DND-41 (cell line): ENCODE results near the gene CARD16.
"Not testable (repeated sequence)": the region's sequence is repeated elsewhere in the genome, so short reads cannot be mapped to it uniquely, and the experiment has no call there.

Experiments
- ATAC-seq: fragments of 200-7000 bp; cut with Tn5 transposase; 3 replicates; pipeline ENCODE4 v1.9.1; 2021; ENCODE audit warnings: low read depth; ENCODE audit not compliant: insufficient read depth
- DNase-seq: peaks from one replicate; pipeline ENCODE4 v3.0.0-alpha.2; 2020
- H2AFZ ChIP-seq: 2 replicates; pipeline ENCODE4 v1.6.0; 2012; ENCODE audit warnings: low read depth, low read length
- H3K27ac ChIP-seq: 2 replicates; pipeline ENCODE4 v1.5.1; 2012; ENCODE audit warnings: low read length, inconsistent platforms
- H3K27me3 ChIP-seq: fragments of 200-600 bp; sonication (generic); 2 replicates; pipeline ENCODE4 v1.6.0; 2012; ENCODE audit warnings: low read length, mild to moderate bottlenecking, inconsistent platforms; ENCODE audit not compliant: insufficient read depth, poor library complexity
- H3K36me3 ChIP-seq: 2 replicates; pipeline ENCODE4 v1.5.1; 2012; ENCODE audit warnings: low read length, inconsistent platforms; ENCODE audit not compliant: insufficient read depth
- H3K4me1 ChIP-seq: 2 replicates; pipeline ENCODE4 v1.5.1; 2012; ENCODE audit warnings: mild to moderate bottlenecking, low read length; ENCODE audit not compliant: insufficient read depth
- H3K4me2 ChIP-seq: 2 replicates; pipeline ENCODE4 v1.6.0; 2012; ENCODE audit warnings: mild to moderate bottlenecking, moderate library complexity, low read length, inconsistent platforms; ENCODE audit not compliant: insufficient read depth
- H3K4me3 ChIP-seq, 2 experiments: fragments of 200-600 bp in 1 of 2; shearing (Covaris generic) in 1 of 2; 2 replicates each; pipeline ENCODE4 v1.5.1; 2012 to 2016; ENCODE audit warnings: inconsistent platforms in 2 of 2, low read length in 2 of 2, mild to moderate bottlenecking in 2 of 2, low read depth in 1 of 2, moderate library complexity in 1 of 2
- H3K79me2 ChIP-seq: 2 replicates; pipeline ENCODE4 v1.6.0; 2012; ENCODE audit warnings: low read length, inconsistent platforms; ENCODE audit not compliant: insufficient read depth
- H3K9ac ChIP-seq: 2 replicates; pipeline ENCODE4 v1.6.0; 2012; ENCODE audit warnings: low read depth, mild to moderate bottlenecking, inconsistent platforms, low read length, moderate library complexity
- H3K9me3 ChIP-seq: 2 replicates; pipeline ENCODE4 v1.5.1; 2012; ENCODE audit warnings: low read length, moderate library complexity, mild to moderate bottlenecking, inconsistent platforms; ENCODE audit not compliant: insufficient read depth, severe bottlenecking
- H4K20me1 ChIP-seq: 2 replicates; pipeline ENCODE4 v1.6.0; 2012; ENCODE audit warnings: low read length; ENCODE audit not compliant: insufficient read depth
- CTCF ChIP-seq: IDR thresholded peaks from 2 replicates; pipeline ENCODE4 v1.5.1; 2012; ENCODE audit warnings: borderline replicate concordance, low read length, moderate library complexity, mild to moderate bottlenecking; ENCODE audit not compliant: poor library complexity, severe bottlenecking; ENCODE audit errors: extremely low read depth
- EZH2 ChIP-seq: IDR thresholded peaks from 3 replicates; pipeline ENCODE4 v1.6.1; 2012; ENCODE audit warnings: borderline replicate concordance, low read depth, mild to moderate bottlenecking, moderate library complexity, low read length, inconsistent platforms; ENCODE audit not compliant: severe bottlenecking

CARD16 gene

DNA sequence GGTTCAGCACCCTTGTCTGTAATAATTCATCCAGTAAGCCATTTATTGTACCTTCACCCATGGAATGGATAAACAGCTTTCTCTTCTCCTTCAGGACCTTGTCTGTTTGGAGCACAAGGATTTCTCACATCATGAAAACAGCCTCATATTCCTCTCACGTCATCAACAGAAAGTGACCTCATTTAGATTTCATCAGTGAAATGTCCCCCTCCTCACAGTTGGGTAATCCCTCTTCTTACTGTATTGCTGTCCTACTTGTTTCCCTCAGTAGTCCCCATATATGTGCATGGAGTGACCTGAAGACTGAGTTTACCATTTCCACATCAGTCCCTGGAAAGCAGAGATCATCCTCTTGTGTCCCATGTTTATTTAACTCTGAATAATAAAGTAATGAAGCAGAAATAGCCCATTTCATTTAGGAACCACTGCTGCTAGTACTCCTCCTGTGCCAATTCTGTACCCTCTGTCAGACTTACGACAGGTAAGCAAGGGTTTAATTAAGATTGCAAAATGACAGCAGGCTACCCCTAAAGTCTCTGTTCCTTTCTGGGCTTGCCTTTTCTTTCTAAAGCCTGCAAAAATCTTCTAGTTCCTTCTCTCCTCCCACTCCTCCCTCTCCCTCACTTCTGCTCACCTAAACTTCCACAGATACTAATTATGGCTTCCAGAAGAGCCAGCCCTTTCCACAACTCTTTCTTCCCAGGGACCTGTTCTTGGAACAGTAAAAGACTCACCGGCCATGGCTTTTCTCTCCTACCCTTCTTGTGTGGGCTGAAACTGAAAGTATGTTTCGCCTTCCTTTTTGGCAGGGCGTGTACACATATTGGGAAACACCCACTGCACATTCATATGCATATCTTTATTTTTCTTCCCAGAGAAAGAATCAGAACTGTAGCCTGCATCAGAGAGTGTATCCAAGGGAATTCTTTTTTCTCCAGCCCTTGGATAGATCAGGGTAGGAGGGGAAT lies at the start of gene CARD16:
Gene CARD16 (minus strand): TSS at position 779 of the 968 bp plus-strand sequence. CDS start 38 bp downstream, at position 741.
- not testable (repeated sequence) for H4K20me1 ChIP-seq, H3K27me3 ChIP-seq, H3K9me3 ChIP-seq
- peaks cover 41% of the 10 kb centered on the region for H3K4me1 ChIP-seq
- H3K79me2 ChIP-seq, result peaks cover 15% of the 10 kb centered on the region
- H3K9ac ChIP-seq, result peak within 1 kb of the TSS; percentile 73
- DNase-seq, result peak; percentile 75
- ATAC-seq, result peak; percentile 97
- peak within 1 kb of the TSS; percentile 93 for H3K27ac ChIP-seq
- peaks cover 12% of the 10 kb centered on the region for H3K36me3 ChIP-seq
- H2AFZ ChIP-seq, result peak within 1 kb of the TSS; percentile 92
- peak within 1 kb of the TSS; percentile 71 for H3K4me2 ChIP-seq
- H3K4me3 ChIP-seq, result peak within 1 kb of the TSS; percentile 53 to 65; a peak in 3 of 4 replicates

DNA sequence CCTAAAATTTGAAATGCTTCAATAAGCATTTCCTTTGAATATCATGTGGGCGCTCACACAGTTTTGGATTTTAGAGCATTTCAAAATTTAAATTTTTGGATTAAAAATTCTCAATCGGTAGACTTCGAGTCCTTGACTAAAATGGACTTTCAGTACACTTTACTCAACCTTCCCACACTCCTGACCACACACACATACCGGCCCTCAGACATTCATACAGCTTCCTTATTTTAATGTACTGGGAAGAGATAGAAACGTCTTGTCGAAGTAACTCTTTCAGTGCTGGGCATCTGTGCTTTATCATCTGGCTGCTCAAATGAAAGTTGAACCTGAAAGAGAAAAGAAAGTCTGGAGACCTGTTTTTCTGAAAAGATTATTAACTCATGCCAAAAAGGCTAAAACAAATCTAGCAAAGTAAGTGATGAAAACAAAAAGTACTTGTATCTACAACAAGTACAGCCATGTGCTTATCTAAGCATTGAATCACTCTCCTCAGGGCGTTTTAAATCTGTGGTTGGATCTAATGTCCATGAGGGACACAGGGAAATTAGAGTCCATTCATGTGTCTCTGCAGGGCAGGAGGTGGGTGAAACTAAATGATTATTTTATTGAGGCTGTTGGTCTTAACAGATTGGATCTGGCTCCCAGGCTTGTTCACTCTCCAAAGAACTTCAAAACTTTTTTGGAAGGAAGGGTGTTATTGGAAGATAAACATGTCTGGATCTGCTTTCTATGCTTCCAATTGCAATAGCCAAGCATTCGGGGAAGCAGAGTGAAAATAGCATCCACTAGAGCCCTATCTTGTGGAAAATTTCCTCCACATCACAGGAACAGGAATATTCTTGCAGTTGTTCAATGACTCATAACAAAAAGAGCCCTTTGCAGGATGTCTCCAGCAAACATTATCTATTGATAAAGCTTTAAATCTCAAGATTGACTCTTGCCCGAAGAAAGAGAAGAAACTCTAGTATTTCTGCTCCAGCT lies 47.4 kb upstream of the CARD16 start:
- Histone ChIP-seq H3K36me3 (no peaks in the 10 kb centered on the region), H4K20me1 (no peaks in the 10 kb centered on the region), H3K27me3 (no peaks in the 10 kb centered on the region), H3K4me1 (no peaks in the 10 kb centered on the region), H3K79me2 (no peaks in the 10 kb centered on the region), H3K4me2 (no peak overlapping the region), H3K9ac (no peak overlapping the region), H3K4me3 (no peak overlapping the region), H2AFZ (no peak overlapping the region), H3K27ac (no peak overlapping the region), H3K9me3 (no peaks in the 10 kb centered on the region)
- no peak for DNase-seq
- no peak for ATAC-seq
- no peak for TF ChIP-seq EZH2
- TF ChIP-seq CTCF, result no peak

- no peaks in the 10 kb centered on the region for H3K36me3 ChIP-seq
- no peak overlapping the region for H3K9ac ChIP-seq
- H2AFZ ChIP-seq, result peak overlapping the region; percentile 3
- H3K4me2 ChIP-seq, result no peak overlapping the region
- peaks cover 11% of the 10 kb centered on the region for H3K4me1 ChIP-seq
- H3K9me3 ChIP-seq, result no peaks in the 10 kb centered on the region
- TF ChIP-seq EZH2, result no peak
- TF ChIP-seq CTCF, result no peak
- DNase-seq, result no peak
- H3K4me3 ChIP-seq, result no peak overlapping the region
- ATAC-seq, result no peak
- no peaks in the 10 kb centered on the region for H3K27me3 ChIP-seq
- H3K27ac ChIP-seq, result no peak overlapping the region
- no peaks in the 10 kb centered on the region for H4K20me1 ChIP-seq
- no peaks in the 10 kb centered on the region for H3K79me2 ChIP-seq
Observed at GRCh38 chr11:105081412-105082150, 36.4 kb upstream of the CARD16 start.

- not testable (repeated sequence) for H3K4me2 ChIP-seq, H3K79me2 ChIP-seq, H4K20me1 ChIP-seq, H3K36me3 ChIP-seq, H3K9me3 ChIP-seq, H3K27ac ChIP-seq, H3K4me3 ChIP-seq, H3K9ac ChIP-seq, H3K27me3 ChIP-seq, DNase-seq
- peak; percentile 64 for ATAC-seq
- peak overlapping the region; percentile 39; the same call in 1 of the 2 replicates for H2AFZ ChIP-seq
- H3K4me1 ChIP-seq, result peaks cover 11% of the 10 kb centered on the region
Observed at GRCh38 chr11:105080171-105080906, 35.2 kb upstream of the CARD16 start.
